ENCODE results near the gene RNF144A.

Gene RNF144A

DNA sequence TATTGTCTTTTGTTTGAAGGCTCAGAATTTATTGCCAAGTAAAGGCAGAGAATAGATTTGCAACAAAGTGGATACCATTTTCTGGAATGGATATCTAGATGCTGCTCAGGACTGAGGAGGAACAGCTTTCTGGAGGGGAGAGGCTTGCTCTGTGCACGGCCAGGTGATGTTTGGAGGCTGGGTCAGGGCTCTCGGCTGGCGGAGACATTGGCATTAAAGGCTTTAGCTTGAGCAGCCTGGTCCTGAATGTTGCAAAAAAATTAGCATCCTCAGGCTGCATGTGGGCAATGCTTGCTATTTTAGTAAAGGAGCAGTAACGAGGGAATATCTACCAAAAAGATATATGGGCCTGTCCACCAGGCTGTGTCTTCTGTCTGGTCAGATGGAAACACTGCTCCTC lies 20.4 kb downstream of the RNF144A start:
- DNase-seq: no peak
- CTCF ChIA-PET: no interaction called here
- Mint-ChIP-seq H3K27ac (no peak overlapping the region), H3K27me3 (no peaks in the 10 kb centered on the region), H3K4me3 (no peak overlapping the region), H3K4me1 (peaks cover 37% of the 10 kb centered on the region), H3K36me3 (peaks cover 35% of the 10 kb centered on the region), H3K9me3 (no peaks in the 10 kb centered on the region)

DNA sequence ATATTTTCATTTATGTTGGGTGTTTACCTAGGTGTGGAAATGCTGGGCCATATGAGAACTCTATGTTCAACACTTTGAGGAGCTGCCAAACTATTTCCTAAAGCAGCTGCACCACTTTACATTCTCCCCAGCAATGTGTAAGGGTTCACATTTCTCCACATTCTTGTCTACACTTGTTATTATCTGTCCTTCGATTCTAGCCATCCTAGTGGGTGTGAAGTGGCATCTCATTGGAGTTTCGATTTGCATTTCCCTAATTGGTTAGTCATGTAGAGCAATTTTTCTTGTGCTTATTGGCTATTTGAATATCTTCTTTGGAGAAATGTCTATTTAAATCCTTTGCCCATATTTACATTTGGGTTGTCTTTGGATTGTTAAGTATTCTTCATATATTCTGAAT lies 21.9 kb downstream of the RNF144A start:
- Mint-ChIP-seq H3K36me3 (peaks cover 45% of the 10 kb centered on the region), H3K27me3 (no peaks in the 10 kb centered on the region), H3K27ac (no peak overlapping the region), H3K9me3 (no peaks in the 10 kb centered on the region), H3K4me1 (peaks cover 38% of the 10 kb centered on the region), H3K4me3 (no peak overlapping the region)
- CTCF ChIA-PET: no interaction called here
- DNase-seq: no peak

- no peak overlapping the region for H3K4me3 Mint-ChIP-seq
- H3K27ac Mint-ChIP-seq: no peak overlapping the region
- peaks cover 40% of the 10 kb centered on the region for H3K4me1 Mint-ChIP-seq
These were observed 23.6 kb downstream of the RNF144A start for GRCh38 chr2:6940820-6941219.

DNA sequence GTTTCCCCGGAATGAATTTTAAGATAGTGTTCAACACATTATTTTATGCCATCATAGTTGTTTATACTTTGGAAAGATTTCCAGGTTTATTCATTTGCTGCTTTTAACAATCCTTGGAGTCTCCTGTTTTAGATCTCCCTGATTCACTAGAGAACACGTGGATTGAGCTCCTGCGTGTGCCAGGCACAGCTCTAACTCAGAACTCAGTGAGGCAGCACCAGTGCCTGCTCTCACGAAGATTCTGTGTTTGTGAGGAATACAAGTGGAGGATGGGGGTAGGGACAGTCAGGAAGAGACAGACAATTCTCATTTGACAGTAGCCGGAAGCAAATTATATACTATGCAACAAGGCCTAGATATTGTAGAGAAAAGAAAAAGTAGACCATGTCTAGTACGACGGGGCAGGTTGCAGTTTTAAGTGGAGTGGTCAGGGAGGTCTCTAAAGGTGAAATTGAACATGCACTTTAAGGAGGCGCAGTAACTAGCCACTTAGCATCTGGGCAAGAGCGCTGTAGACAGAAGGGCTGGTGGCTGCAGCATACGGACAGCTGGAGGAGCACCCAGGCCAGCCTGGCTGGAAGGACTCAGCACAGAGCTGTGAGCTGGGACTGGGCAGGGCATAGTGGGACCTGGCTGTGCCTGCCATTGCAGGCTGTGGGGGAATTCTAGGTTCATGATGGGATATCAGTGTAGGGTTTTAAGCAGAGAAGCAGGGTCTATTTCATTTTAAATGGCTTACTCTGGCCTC lies 24.3 kb downstream of the RNF144A start:
- no peak for DNase-seq
- no peak overlapping the region for H3K27ac Mint-ChIP-seq
- no peaks in the 10 kb centered on the region for H3K9me3 Mint-ChIP-seq
- CTCF ChIA-PET: no interaction called here
- peaks cover 39% of the 10 kb centered on the region for H3K4me1 Mint-ChIP-seq
- H3K4me3 Mint-ChIP-seq: no peak overlapping the region
- no peaks in the 10 kb centered on the region for H3K27me3 Mint-ChIP-seq
- H3K36me3 Mint-ChIP-seq: peaks cover 49% of the 10 kb centered on the region

More at GRCh38 chr2:6940820-6941219, 23.6 kb downstream of the RNF144A start:
- no peak for DNase-seq
- Mint-ChIP-seq H3K27me3 (no peaks in the 10 kb centered on the region), H3K9me3 (no peaks in the 10 kb centered on the region), H3K36me3 (peaks cover 49% of the 10 kb centered on the region)
- CTCF ChIA-PET: no interaction called here

DNA sequence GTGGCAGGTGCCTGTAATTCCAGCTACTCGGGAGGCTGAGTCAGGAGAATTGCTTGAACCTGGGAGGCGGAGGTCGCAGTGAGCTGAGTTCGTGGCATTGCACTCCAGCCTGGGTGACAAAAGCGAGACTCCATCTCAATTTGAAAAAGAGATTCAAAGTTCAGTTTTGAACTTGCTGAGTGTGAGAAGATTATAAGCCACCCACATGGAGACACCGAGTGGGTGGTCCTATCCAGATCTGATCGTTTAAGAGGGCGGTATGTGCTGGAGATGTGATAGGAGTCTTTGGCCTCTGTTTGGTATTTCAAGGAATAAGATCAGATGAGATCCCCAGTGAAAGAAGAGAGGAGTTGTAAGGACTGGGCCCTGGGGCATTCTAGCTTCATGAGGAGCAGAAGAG lies 25.6 kb downstream of the RNF144A start:
- no peaks in the 10 kb centered on the region for H3K9me3 Mint-ChIP-seq
- H3K36me3 Mint-ChIP-seq: peaks cover 51% of the 10 kb centered on the region
- no peak for DNase-seq
- peaks cover 32% of the 10 kb centered on the region for H3K4me1 Mint-ChIP-seq
- no peak overlapping the region for H3K27ac Mint-ChIP-seq
- CTCF ChIA-PET: no interaction called here
- no peak overlapping the region for H3K4me3 Mint-ChIP-seq
- H3K27me3 Mint-ChIP-seq: no peaks in the 10 kb centered on the region

DNA sequence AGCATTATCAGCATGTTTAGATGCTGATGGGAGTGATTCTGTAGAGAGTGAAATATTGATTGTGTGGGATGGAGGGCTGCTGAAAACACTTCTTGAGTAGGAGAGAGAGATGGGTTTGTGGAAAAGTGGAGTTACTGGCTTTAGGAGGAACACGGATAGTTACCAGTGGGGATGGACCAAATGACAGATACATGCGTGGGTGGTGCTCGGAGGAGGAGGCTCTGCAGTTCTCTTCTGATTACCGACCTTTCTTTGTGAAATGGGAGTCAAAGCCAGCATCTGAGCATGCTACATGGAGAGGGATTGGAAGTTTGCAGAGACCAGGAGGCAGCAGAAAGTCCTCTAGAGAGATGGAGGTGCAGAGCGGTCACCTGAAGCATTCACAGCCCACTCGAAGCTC lies 26.3 kb downstream of the RNF144A start:
- Mint-ChIP-seq H3K4me1 (peaks cover 33% of the 10 kb centered on the region), H3K27ac (peak overlapping the region; percentile 0), H3K9me3 (no peaks in the 10 kb centered on the region), H3K4me3 (no peak overlapping the region), H3K27me3 (no peaks in the 10 kb centered on the region), H3K36me3 (peaks cover 58% of the 10 kb centered on the region)
- CTCF ChIA-PET: no interaction called here
- DNase-seq: no peak

DNA sequence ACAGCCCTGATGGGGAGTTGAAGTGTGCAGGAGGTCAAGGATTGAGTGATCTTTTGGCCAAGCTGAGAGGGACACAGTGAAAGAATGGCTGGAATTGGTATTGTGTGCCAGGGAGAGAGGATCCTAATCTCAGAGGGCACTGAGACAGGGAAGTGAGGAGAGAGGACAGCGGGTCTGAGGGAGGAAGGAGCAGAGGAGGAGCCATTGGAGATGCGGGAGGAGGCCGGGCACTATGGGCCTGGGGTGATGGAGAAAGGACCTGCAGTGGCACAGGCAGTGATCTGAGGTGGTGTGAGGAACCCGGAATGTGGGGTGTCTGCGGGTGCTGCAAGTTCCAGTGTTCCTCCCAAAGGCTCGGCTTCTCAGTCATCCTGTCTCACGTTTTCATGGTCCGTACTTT lies 26.8 kb downstream of the RNF144A start:
- H3K9me3 Mint-ChIP-seq: no peaks in the 10 kb centered on the region
- H3K27ac Mint-ChIP-seq: no peak overlapping the region
- H3K27me3 Mint-ChIP-seq: no peaks in the 10 kb centered on the region
- DNase-seq: no peak
- no peak overlapping the region for H3K4me3 Mint-ChIP-seq
- H3K36me3 Mint-ChIP-seq: peaks cover 59% of the 10 kb centered on the region
- CTCF ChIA-PET: no interaction called here
- peaks cover 33% of the 10 kb centered on the region for H3K4me1 Mint-ChIP-seq

- Mint-ChIP-seq H3K36me3 (peaks cover 62% of the 10 kb centered on the region), H3K27ac (no peak overlapping the region)
- CTCF ChIA-PET: no interaction called here
These were observed 27.3 kb downstream of the RNF144A start for GRCh38 chr2:6944555-6944954.

DNA sequence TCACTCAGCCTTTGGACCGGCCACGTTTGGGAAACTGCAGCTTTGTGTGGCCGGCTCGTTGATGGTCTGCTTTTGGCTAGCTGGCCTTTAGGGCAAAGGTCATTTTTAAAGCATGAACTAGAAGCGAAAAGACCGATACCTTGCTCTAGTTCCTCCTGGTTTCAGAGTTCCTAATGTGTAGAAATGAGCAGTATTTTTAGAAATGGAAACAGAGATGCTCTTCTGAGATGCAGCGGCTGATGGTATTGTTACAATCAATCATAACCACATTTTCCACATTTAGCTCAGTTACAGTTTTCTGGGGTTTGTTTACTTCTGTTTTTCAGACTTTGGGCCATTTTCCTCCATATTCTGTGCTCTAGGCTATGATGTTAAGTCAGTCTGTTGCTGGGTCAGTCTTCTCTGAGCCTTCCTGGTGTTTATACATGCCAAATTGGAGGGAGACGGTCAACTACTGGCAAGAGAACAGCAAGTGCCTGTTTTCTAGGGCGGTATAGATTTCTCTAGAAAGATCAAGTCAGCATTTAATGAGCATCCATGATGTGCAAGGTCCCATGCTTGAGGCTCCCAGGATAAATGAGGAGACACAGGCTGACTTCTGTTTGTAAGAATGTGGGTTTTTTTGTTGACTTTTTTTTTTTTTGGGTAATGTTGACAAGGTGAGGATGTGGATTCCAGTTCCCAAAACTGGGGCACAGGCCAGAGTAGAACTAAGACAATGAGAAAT lies 28.0 kb downstream of the RNF144A start:
- Mint-ChIP-seq H3K4me1 (peaks cover 37% of the 10 kb centered on the region), H3K4me3 (no peak overlapping the region), H3K27ac (no peak overlapping the region), H3K36me3 (peaks cover 66% of the 10 kb centered on the region), H3K9me3 (no peaks in the 10 kb centered on the region), H3K27me3 (no peaks in the 10 kb centered on the region)
- DNase-seq: no peak
- CTCF ChIA-PET: no interaction called here

More at GRCh38 chr2:6944555-6944954, 27.3 kb downstream of the RNF144A start:
- Mint-ChIP-seq H3K4me1 (peaks cover 33% of the 10 kb centered on the region), H3K4me3 (no peak overlapping the region), H3K9me3 (no peaks in the 10 kb centered on the region), H3K27me3 (no peaks in the 10 kb centered on the region)
- DNase-seq: no peak

DNA sequence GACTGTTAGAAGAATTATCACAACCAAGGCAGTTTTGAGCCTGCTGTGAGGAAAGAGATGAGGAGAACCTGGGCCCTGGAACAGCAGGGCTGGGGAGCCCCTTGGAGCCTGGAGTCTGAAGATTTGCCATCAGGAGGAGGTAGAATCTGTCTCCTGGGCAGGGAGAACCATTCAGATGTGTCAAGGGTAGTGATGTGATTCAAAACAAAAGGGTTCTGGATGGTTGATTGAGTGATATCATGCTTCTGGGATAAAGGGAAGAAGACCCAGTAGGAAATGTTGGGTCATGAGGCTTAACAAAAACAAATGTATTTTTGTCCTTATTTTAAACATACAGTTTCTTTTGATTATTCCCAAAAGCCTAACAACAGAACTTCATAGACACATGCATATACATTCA lies 28.6 kb downstream of the RNF144A start:
- CTCF ChIA-PET: no interaction called here
- Mint-ChIP-seq H3K4me3 (no peak overlapping the region), H3K27me3 (no peaks in the 10 kb centered on the region), H3K4me1 (peaks cover 42% of the 10 kb centered on the region), H3K9me3 (no peaks in the 10 kb centered on the region), H3K27ac (no peak overlapping the region), H3K36me3 (peaks cover 69% of the 10 kb centered on the region)
- DNase-seq: no peak

GRCh38 chr2:6946722-6947121 lies 29.5 kb downstream of the RNF144A start:
- no peak overlapping the region for H3K4me3 Mint-ChIP-seq
- no peaks in the 10 kb centered on the region for H3K9me3 Mint-ChIP-seq
- no peak overlapping the region for H3K27ac Mint-ChIP-seq
- CTCF ChIA-PET: interaction anchor here (0.6 to 0.7 kb wide), 2 partner anchors 11 to 24 kb away, joined by 3 read pairs; no protein-coding TSS in a partner anchor
- DNase-seq: no peak
- peaks cover 60% of the 10 kb centered on the region for H3K36me3 Mint-ChIP-seq
- peaks cover 42% of the 10 kb centered on the region for H3K4me1 Mint-ChIP-seq
- no peaks in the 10 kb centered on the region for H3K27me3 Mint-ChIP-seq

GRCh38 chr2:6947929-6948676 lies 30.9 kb downstream of the RNF144A start:
- Mint-ChIP-seq H3K4me3 (no peak overlapping the region), H3K27me3 (no peaks in the 10 kb centered on the region), H3K9me3 (no peaks in the 10 kb centered on the region), H3K36me3 (peaks cover 50% of the 10 kb centered on the region), H3K27ac (no peak overlapping the region), H3K4me1 (peaks cover 39% of the 10 kb centered on the region)
- CTCF ChIA-PET: no interaction called here
- no peak for DNase-seq

DNA sequence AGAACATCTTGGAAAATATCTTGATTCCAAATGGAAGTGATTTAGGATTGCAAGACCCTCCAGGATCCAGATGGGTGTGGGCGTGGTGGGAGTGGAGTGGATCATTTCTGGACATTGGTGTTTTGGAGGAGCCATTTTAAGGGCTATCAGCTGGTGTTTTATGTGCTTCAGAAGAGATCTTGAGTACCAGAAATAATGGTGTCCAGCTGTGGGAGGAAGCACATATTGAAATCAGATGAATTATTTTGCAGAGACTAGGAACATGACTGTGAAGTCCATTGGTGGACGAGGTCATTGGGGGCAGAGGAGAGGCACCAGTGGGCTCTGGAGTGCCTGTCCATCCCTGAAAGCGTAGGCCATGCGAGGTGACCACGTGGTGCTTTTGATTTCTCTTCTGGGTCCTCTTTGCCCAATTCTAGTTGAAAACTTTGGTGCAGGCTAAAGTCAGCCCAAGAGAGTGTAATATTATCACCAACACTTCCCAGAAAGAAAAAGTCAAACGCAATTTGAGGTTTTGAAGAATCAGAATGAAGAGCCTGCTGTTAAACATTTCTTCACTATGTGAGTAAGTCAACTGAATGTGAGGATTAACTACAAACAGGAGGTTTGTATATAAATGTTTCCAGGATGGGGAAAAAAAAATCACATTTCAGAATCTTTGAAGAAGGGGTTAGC lies 31.6 kb downstream of the RNF144A start:
- Mint-ChIP-seq H3K4me1 (peaks cover 32% of the 10 kb centered on the region), H3K9me3 (no peaks in the 10 kb centered on the region), H3K4me3 (no peak overlapping the region), H3K27ac (no peak overlapping the region), H3K36me3 (peaks cover 46% of the 10 kb centered on the region), H3K27me3 (no peaks in the 10 kb centered on the region)
- no peak for DNase-seq
- CTCF ChIA-PET: no interaction called here

DNA sequence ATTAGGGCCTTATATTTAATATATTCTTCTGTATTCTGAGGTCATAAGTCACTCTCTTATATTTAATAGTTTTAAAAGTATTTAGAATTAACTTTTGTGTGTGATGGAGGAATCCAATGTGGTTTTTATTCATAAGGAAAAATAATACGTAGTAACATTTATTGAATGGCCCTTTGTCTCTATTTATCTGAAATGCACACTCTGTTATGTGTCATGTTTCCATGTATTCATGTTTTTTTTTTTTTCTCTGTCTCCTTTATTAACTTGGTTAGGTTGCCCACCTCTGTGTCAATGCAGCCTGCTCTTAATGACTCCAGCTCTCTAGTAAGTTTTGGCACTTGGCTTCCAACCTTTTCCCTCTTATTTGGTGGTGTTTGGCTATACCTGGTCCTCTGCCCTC lies 33.8 kb downstream of the RNF144A start:
- Mint-ChIP-seq H3K27me3 (no peaks in the 10 kb centered on the region), H3K4me3 (no peak overlapping the region), H3K4me1 (peaks cover 13% of the 10 kb centered on the region), H3K9me3 (no peaks in the 10 kb centered on the region), H3K36me3 (peaks cover 36% of the 10 kb centered on the region), H3K27ac (no peak overlapping the region)
- DNase-seq: no peak
- CTCF ChIA-PET: no interaction called here
